ENCODE measurements around the gene CHL1.

GRCh38 chr3:352599-352998 is 156.0 kb downstream of the CHL1 start:
- TF ChIP-seq CTCF (IDR thresholded peaks at IDR 0.05; ENCODE audit: low read length), result no peak
- TF ChIP-seq EZH2 (optimal IDR thresholded peaks at IDR 0.05; ENCODE audit: low read depth, low read length), result no peak
- TF ChIP-seq EZH2phosphoT487 (IDR thresholded peaks at IDR 0.05; ENCODE audit: low read length), result no peak

Data from MM.1S (cell line).